Right lobe of liver (tissue), 4 donors: ENCODE results near the gene ODAD2.

Experiments used
- POLR2A ChIP-seq: fragments of 450-650 bp; IDR thresholded peaks from one replicate; pipeline ENCODE4 v1.6.1; 2017; ENCODE audit warnings: antibody characterized with exemption, mild to moderate bottlenecking
- TF ChIP-seq, protein P1 (sequence below), 4 donors: fragments of 200-600 bp in 3 of 4; fragments of 450-650 bp in 1 of 4; IDR thresholded peaks; one replicate each; pipeline versions ENCODE4 v1.5.1 to v1.8.0; 2016 to 2022; ENCODE audit warnings: antibody characterized with exemption in 4 of 4, mild to moderate bottlenecking in 2 of 4
- donor health status: DM: no; HTN: no; CAD: no.
- donor health status: DM: no; HTN: no; CAD: no.
- donor health status: DM: no; HTN: yes; CAD: no.

DNA sequence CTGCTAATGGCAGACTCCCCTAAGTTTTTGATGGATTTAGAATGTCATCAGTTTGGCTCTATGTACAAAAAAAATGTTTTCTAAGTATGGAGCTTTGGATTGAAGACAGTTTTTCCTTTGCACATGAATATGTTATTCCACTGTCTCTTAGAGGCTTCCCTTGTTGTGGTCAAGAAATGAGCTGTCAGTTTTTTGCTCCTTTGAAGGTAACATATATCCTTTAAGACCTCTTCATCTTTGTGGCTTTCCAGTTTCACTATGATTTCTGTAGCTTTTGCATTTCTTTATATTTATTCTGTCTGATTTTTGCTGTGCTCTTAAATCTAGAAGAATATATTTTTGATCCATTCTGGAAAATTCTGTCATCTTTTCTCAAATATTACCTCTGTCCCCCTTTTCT lies 15.8 kb upstream of the ODAD2 start:
- TF ChIP-seq, protein P1, sequence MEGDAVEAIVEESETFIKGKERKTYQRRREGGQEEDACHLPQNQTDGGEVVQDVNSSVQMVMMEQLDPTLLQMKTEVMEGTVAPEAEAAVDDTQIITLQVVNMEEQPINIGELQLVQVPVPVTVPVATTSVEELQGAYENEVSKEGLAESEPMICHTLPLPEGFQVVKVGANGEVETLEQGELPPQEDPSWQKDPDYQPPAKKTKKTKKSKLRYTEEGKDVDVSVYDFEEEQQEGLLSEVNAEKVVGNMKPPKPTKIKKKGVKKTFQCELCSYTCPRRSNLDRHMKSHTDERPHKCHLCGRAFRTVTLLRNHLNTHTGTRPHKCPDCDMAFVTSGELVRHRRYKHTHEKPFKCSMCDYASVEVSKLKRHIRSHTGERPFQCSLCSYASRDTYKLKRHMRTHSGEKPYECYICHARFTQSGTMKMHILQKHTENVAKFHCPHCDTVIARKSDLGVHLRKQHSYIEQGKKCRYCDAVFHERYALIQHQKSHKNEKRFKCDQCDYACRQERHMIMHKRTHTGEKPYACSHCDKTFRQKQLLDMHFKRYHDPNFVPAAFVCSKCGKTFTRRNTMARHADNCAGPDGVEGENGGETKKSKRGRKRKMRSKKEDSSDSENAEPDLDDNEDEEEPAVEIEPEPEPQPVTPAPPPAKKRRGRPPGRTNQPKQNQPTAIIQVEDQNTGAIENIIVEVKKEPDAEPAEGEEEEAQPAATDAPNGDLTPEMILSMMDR (IDR thresholded peaks at IDR 0.05): no peak
- no peak for TF ChIP-seq POLR2A
